PC-3 (cell line): ENCODE results near the gene TFE3. TPM values are rescaled to one million over a fixed set of nuclear protein-coding genes. Genes with fewer than 3 reads are reported as not detected.
A peak's percentile ranks its signal among the peaks of the same experiment; 100 is the strongest.

Experiments
- ATAC-seq: fragments of 200-7000 bp; cut with Tn5 transposase; 2 replicates; pipeline ENCODE4 v1.9.1; 2020; ENCODE audit warnings: mild to moderate bottlenecking, moderate library complexity
- BruUV-seq: library from RNA; stranded (reverse); fragments of 400-500 nt; replicated peaks from 2 replicates; lab custom pipeline; 2021; lab: Mats Ljungman, UMichigan
- CTCF ChIA-PET: fragments of 300-600 bp; sonication (Branson Sonifier 250); formaldehyde crosslinking; loops from one replicate; lab custom pipeline; 2022; ENCODE audit warnings: antibody characterized with exemption; lab: Charles Lee
- POLR2A ChIA-PET: fragments of 300-600 bp; sonication (Branson Sonifier 250); formaldehyde crosslinking; loops from one replicate; lab custom pipeline; 2022; ENCODE audit warnings: antibody characterized with exemption; ENCODE audit not compliant: unreplicated experiment; lab: Charles Lee
- DNase-seq: peaks from one replicate; pipeline ENCODE4 v3.0.0-alpha.2; 2015
- H2AFZ ChIP-seq: fragments of 300-600 bp; sonication (generic); 2 replicates; pipeline ENCODE4 v1.6.0; 2016; ENCODE audit warnings: antibody characterized with exemption, low read length
- H3F3A ChIP-seq: fragments of 300-600 bp; sonication (generic); one replicate; pipeline ENCODE4 v1.6.0; 2017; ENCODE audit warnings: antibody characterized with exemption, low read length, control low read depth, mild to moderate bottlenecking; ENCODE audit not compliant: unreplicated experiment
- H3K27ac ChIP-seq: fragments of 300-600 bp; sonication (generic); 2 replicates; pipeline ENCODE4 v1.5.1; 2016; ENCODE audit warnings: mild to moderate bottlenecking, low read length
- H3K27me3 ChIP-seq: fragments of 300-600 bp; sonication (generic); 2 replicates; pipeline ENCODE4 v1.6.1; 2016; ENCODE audit warnings: low read length, mixed read lengths
- H3K36me3 ChIP-seq: fragments of 300-600 bp; sonication (generic); 2 replicates; pipeline ENCODE4 v1.6.1; 2016; ENCODE audit warnings: low read depth, mixed run types, low read length, mixed read lengths
- H3K4me1 ChIP-seq: fragments of 300-600 bp; sonication (generic); 2 replicates; pipeline ENCODE4 v1.5.1; 2016; ENCODE audit warnings: low read length; ENCODE audit not compliant: insufficient read depth
- H3K4me2 ChIP-seq: fragments of 300-600 bp; sonication (generic); 2 replicates; pipeline ENCODE4 v1.6.0; 2016; ENCODE audit warnings: low read length
- H3K4me3 ChIP-seq: fragments of 300-600 bp; sonication (generic); 2 replicates; pipeline ENCODE4 v1.5.1; 2016; ENCODE audit warnings: mild to moderate bottlenecking, low read length, mixed read lengths
- H3K79me2 ChIP-seq: fragments of 300-600 bp; sonication (generic); 2 replicates; pipeline ENCODE4 v1.6.1; 2017; ENCODE audit warnings: low read length, mixed read lengths
- H3K9ac ChIP-seq: fragments of 300-600 bp; sonication (generic); 2 replicates; pipeline ENCODE4 v1.6.0; 2016; ENCODE audit warnings: mild to moderate bottlenecking, low read length
- H3K9me2 ChIP-seq: fragments of 300-600 bp; sonication (generic); replicated peaks from 2 replicates; pipeline ENCODE4 v1.6.1; 2016; ENCODE audit warnings: mixed run types, low read length, mixed read lengths
- H3K9me3 ChIP-seq: fragments of 300-600 bp; sonication (generic); 2 replicates; pipeline ENCODE4 v1.6.1; 2016; ENCODE audit warnings: low read length, mixed read lengths
- H4K20me1 ChIP-seq: fragments of 300-600 bp; sonication (generic); 2 replicates; pipeline ENCODE4 v1.6.1; 2016; ENCODE audit warnings: low read length, mixed read lengths
- EZH2 ChIP-seq: fragments of 300-600 bp; sonication (generic); IDR thresholded peaks from one replicate; pipeline ENCODE4 v1.6.1; 2017; ENCODE audit warnings: antibody characterized with exemption, mild to moderate bottlenecking, low read length; ENCODE audit not compliant: unreplicated experiment
- EZH2phosphoT487 ChIP-seq: fragments of 300-600 bp; sonication (generic); IDR thresholded peaks from 2 replicates; pipeline ENCODE4 v1.6.1; 2018; ENCODE audit warnings: mild to moderate bottlenecking, antibody characterized with exemption, low read length, borderline replicate concordance
- intact Hi-C: fragments of 100-400 bp; cut with micrococcal nuclease; formaldehyde crosslinking; loops from 2 replicates; pipeline ENCODE4 v1.9.0; 2023
- total RNA-seq: library from RNA; depleted of rRNA; stranded (reverse); fragments of >200 nt; gene quantifications from 2 replicates; pipeline ENCODE4 v1.2.3, GENCODE V29; 2014
- TF ChIP-seq, protein P1 (sequence below): fragments of 300-600 bp; sonication (generic); conservative IDR thresholded peaks from 2 replicates; pipeline ENCODE4 v1.5.1; 2017; ENCODE audit warnings: antibody characterized with exemption, low read depth, mild to moderate bottlenecking, low read length

The TFE3 gene
- total RNA-seq, 1 experiment from 2014 or later, result 46.9 TPM

DNA sequence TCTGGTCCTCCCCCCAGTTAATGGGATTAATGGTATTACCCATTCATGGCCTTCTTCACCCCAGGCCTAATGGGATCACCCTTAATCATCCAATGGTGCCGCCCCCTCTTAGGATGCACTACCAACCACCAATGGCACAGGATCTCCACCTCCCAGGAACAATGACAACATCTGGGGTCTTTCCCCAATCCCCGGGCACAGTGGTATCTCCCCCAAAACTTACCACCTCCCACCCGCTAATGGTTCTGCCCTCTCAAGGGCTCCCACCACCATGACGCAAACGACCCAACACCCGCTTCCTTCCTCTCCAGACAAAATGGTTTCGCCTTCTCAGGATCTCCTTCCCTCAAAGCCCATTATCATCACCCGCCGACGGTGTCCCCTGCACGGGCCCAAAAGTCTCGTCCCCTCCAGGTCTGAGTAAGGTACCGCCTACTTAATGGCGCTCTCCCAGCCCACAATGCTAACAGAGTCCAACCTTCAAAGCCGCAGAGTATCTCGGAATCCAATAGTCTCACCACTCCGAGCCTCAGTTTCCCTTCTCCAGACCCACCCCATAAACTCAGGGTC is 41.6 kb downstream of the TFE3 start:
- POLR2A ChIA-PET, result interaction anchor here (0.7 kb wide), 1 partner anchor 42 kb away, joined by 12 read pairs; the partner anchor contains the start of gene TFE3
- Histone ChIP-seq H4K20me1 (no peaks in the 10 kb centered on the region), H3K9me2 (0 out of 2 replicates have a peak, but pooled peaks cover 3% of the 10 kb centered on the region), H3K9ac (peak overlapping the region; percentile 81), H3K4me2 (peak overlapping the region; percentile 97), H3K27ac (peak overlapping the region; percentile 64), H3K27me3 (no peaks in the 10 kb centered on the region), H3K36me3 (peaks cover 11% of the 10 kb centered on the region), H3F3A (no peaks in the 10 kb centered on the region), H3K4me1 (no peaks in the 10 kb centered on the region), H2AFZ (peak overlapping the region; percentile 93), H3K79me2 (peaks cover 15% of the 10 kb centered on the region), H3K4me3 (peak overlapping the region; percentile 93), H3K9me3 (no peaks in the 10 kb centered on the region)
- TSS peak; percentile 47 for BruUV-seq
- ATAC-seq (peak; percentile 11; the same call in 1 of the 2 replicates), DNase-seq (peak; percentile 24)
- intact Hi-C loops, result loop anchor here (1.0 kb wide), 1 partner anchor 42 kb away; the partner anchor contains the start of gene TFE3
- TF ChIP-seq EZH2phosphoT487, result no peak
- no peak for TF ChIP-seq EZH2
- TF ChIP-seq, protein P1, sequence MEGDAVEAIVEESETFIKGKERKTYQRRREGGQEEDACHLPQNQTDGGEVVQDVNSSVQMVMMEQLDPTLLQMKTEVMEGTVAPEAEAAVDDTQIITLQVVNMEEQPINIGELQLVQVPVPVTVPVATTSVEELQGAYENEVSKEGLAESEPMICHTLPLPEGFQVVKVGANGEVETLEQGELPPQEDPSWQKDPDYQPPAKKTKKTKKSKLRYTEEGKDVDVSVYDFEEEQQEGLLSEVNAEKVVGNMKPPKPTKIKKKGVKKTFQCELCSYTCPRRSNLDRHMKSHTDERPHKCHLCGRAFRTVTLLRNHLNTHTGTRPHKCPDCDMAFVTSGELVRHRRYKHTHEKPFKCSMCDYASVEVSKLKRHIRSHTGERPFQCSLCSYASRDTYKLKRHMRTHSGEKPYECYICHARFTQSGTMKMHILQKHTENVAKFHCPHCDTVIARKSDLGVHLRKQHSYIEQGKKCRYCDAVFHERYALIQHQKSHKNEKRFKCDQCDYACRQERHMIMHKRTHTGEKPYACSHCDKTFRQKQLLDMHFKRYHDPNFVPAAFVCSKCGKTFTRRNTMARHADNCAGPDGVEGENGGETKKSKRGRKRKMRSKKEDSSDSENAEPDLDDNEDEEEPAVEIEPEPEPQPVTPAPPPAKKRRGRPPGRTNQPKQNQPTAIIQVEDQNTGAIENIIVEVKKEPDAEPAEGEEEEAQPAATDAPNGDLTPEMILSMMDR, result no peak
- CTCF ChIA-PET, result no interaction called here

DNA sequence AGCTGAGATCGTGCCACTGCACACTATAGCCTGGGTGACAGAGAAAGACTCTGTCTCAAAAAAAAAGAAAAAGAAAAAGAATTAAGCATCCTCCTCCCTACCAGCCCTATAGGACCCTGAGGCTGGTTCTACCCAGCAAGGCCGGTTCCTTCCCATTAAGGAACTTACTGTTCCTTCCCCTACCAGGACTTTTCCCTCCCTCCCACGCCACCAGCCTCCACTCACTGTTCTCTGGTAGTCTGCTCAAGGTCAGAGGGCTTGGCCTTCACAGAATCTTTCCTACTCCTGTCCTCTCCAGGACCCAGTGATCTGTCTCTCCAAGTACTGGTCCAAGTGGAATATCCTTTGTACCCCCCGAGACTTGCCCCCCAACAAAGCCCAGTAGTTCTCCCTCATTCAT is 42.5 kb downstream of the TFE3 start:
- Histone ChIP-seq H2AFZ (no peak overlapping the region), H3K4me3 (peak overlapping the region; percentile 93; the same call in 1 of the 2 replicates), H3K27me3 (no peaks in the 10 kb centered on the region), H3F3A (no peaks in the 10 kb centered on the region), H3K4me1 (no peaks in the 10 kb centered on the region), H3K9me3 (no peaks in the 10 kb centered on the region), H3K9me2 (0 out of 2 replicates have a peak, but pooled peaks cover 3% of the 10 kb centered on the region), H3K9ac (no peak overlapping the region), H3K79me2 (peaks cover 15% of the 10 kb centered on the region), H4K20me1 (no peaks in the 10 kb centered on the region), H3K4me2 (peak overlapping the region; percentile 97), H3K36me3 (peaks cover 11% of the 10 kb centered on the region), H3K27ac (no peak overlapping the region)
- TF ChIP-seq EZH2, result no peak
- TF ChIP-seq, protein P1, result no peak
- no peak for TF ChIP-seq EZH2phosphoT487
- DNase-seq (no peak), ATAC-seq (no peak)
- CTCF ChIA-PET, result no interaction called here
- no TSS peak for BruUV-seq
- POLR2A ChIA-PET, result no interaction called here
- intact Hi-C loops, result no loop called here

DNA sequence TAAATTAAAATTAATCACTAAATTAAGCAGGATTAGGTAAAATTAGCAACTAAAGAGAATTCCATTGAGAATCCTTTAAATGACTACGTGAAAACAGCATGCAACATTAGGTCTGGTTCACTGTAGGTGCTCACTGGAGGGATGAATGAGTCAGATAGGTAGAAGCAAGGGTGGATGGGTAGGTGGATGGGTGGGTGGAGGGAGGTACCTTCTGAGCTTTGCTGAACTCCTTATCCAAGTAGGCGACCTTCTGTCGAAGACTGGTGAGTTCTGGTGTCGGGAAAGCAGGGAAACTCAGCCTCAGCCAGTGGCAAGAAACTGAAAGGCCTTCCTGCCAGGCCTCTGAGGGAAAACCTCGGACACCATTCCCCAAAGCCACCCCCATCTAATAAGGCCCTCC is 44.1 kb downstream of the TFE3 start:
- intact Hi-C loops, result no loop called here
- Histone ChIP-seq H3F3A (no peaks in the 10 kb centered on the region), H3K9me2 (0 out of 2 replicates have a peak, but pooled peaks cover 3% of the 10 kb centered on the region), H3K9me3 (no peaks in the 10 kb centered on the region), H3K4me2 (no peak overlapping the region), H3K79me2 (peaks cover 15% of the 10 kb centered on the region), H3K27ac (no peak overlapping the region), H2AFZ (no peak overlapping the region), H3K36me3 (peaks cover 11% of the 10 kb centered on the region), H3K9ac (no peak overlapping the region), H3K4me3 (no peak overlapping the region), H4K20me1 (no peaks in the 10 kb centered on the region), H3K4me1 (no peaks in the 10 kb centered on the region), H3K27me3 (no peaks in the 10 kb centered on the region)
- TF ChIP-seq, protein P1, result no peak
- no peak for TF ChIP-seq EZH2phosphoT487
- TF ChIP-seq EZH2, result no peak
- no peak for ATAC-seq
- no peak for DNase-seq
- CTCF ChIA-PET, result no interaction called here
- no TSS peak for BruUV-seq
- POLR2A ChIA-PET, result no interaction called here
